Fibroblast of villous mesenchyme (primary cell): ENCODE data around the gene GPC1. TPM values are rescaled to one million over a fixed set of nuclear protein-coding genes. Genes with fewer than 3 reads are reported as not detected.
A peak's percentile ranks its signal among the peaks of the same experiment; 100 is the strongest.

Experiments
- DNase-seq: peaks from one replicate; pipeline ENCODE4 v3.0.0-alpha.2; 2010; ENCODE audit warnings: low read depth
- H3K4me3 ChIP-seq: 2 replicates; pipeline ENCODE4 v1.5.1; 2011; ENCODE audit warnings: low read depth, mild to moderate bottlenecking, low read length
- CTCF ChIP-seq: IDR thresholded peaks from 2 replicates; pipeline ENCODE4 v1.5.1; 2012; ENCODE audit warnings: low read depth, mild to moderate bottlenecking, low read length; ENCODE audit not compliant: insufficient read depth
- total RNA-seq: library from RNA; depleted of rRNA; stranded (reverse); fragments of >200 nt; gene quantifications from 2 replicates; pipeline ENCODE4 v1.2.3, GENCODE V29; 2012

GPC1 gene
- total RNA-seq, 1 donor: 88.9 TPM

GRCh38 chr2:240402566-240403272 is 32.7 kb upstream of the GPC1 start:
- H3K4me3 ChIP-seq: no peak overlapping the region
- TF ChIP-seq CTCF: no peak
- no peak for DNase-seq

- H3K4me3 ChIP-seq: no peak overlapping the region
- no peak for TF ChIP-seq CTCF
- DNase-seq: peak; percentile 30
Measured at GRCh38 chr2:240403396-240404104, 31.9 kb upstream of the GPC1 start.

GRCh38 chr2:240404174-240404852 is 31.1 kb upstream of the GPC1 start:
- H3K4me3 ChIP-seq: no peak overlapping the region
- DNase-seq: no peak
- TF ChIP-seq CTCF: no peak

GRCh38 chr2:240405133-240405532 is 30.3 kb upstream of the GPC1 start:
- no peak for DNase-seq
- no peak overlapping the region for H3K4me3 ChIP-seq
- TF ChIP-seq CTCF: no peak

- no peak overlapping the region for H3K4me3 ChIP-seq
- no peak for TF ChIP-seq CTCF
- no peak for DNase-seq
Measured at GRCh38 chr2:240405684-240406313, 29.7 kb upstream of the GPC1 start.

GRCh38 chr2:240407090-240407489 is 28.4 kb upstream of the GPC1 start:
- TF ChIP-seq CTCF: no peak
- no peak for DNase-seq

More at GRCh38 chr2:240407090-240407489, 28.4 kb upstream of the GPC1 start:
- H3K4me3 ChIP-seq: no peak overlapping the region
